Immature natural killer cell (primary cell): ENCODE results near the gene GNB1. TPM values are rescaled to one million over a fixed set of nuclear protein-coding genes. Genes with fewer than 3 reads are reported as not detected.
A peak's percentile ranks its signal among the peaks of the same experiment; 100 is the strongest.

Experiments
- DNase-seq, 3 donors: peaks; one replicate each; pipeline ENCODE4 v3.0.0; 2022; ENCODE audit warnings: mixed read lengths in 1 of 3
- H3K27ac Mint-ChIP-seq, 6 donors: one replicate each; pipeline ENCODE4 v1.8.0; 2020; ENCODE audit warnings: mixed read lengths in 6 of 6, mild to moderate bottlenecking in 5 of 6, inconsistent platforms in 4 of 6, moderate library complexity in 3 of 6
- H3K27me3 Mint-ChIP-seq, 3 donors: one replicate each; pipeline ENCODE4 v1.8.0; 2020 to 2021; ENCODE audit warnings: low read depth in 3 of 3, mild to moderate bottlenecking in 3 of 3, mixed read lengths in 3 of 3, moderate library complexity in 3 of 3, inconsistent platforms in 1 of 3
- H3K36me3 Mint-ChIP-seq, 3 donors: one replicate each; pipeline ENCODE4 v1.8.0; 2020; ENCODE audit warnings: mixed read lengths in 3 of 3, inconsistent platforms in 2 of 3, mild to moderate bottlenecking in 2 of 3
- H3K4me1 Mint-ChIP-seq, 2 donors: one replicate each; pipeline ENCODE4 v1.8.0; 2020; ENCODE audit warnings: inconsistent platforms in 2 of 2, mild to moderate bottlenecking in 2 of 2, mixed read lengths in 2 of 2, moderate library complexity in 1 of 2
- H3K4me3 Mint-ChIP-seq, 5 donors: one replicate each; pipeline ENCODE4 v1.8.0; 2020; ENCODE audit warnings: mild to moderate bottlenecking in 5 of 5, mixed read lengths in 5 of 5, inconsistent platforms in 3 of 5, moderate library complexity in 3 of 5
- H3K9me3 Mint-ChIP-seq, 6 donors: one replicate each; pipeline ENCODE4 v1.8.0; 2020; ENCODE audit warnings: mild to moderate bottlenecking in 6 of 6, mixed read lengths in 6 of 6, inconsistent platforms in 4 of 6, moderate library complexity in 3 of 6
- polyA plus RNA-seq, 3 donors: library from polyadenylated mRNA; unstranded; fragments of 300-500 nt; fragmentation: Illumina TruSeq; gene quantifications; one replicate each; pipeline ENCODE4 v1.2.3, GENCODE V29; 2021

Gene GNB1
- polyA plus RNA-seq, 3 donors from 2014 or later, result 53.4 to 111 (median 98.7) TPM

DNA sequence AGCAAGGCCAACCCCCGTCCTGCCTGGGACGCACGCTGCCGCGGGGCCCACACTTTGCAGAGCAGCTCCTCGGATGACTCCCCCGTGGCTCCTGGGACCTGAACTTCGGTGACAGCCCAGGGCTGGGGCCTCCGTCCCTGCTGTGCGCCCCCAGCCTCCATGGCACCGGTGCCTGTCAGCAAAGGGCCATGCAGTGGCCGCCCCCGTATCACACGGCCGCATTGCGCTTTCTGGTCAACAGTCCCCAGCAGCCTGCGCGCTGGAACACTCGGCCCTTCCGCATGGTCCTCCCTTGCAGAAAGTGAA, 130.6 kb downstream of the GNB1 start:
- Mint-ChIP-seq H3K27ac (no peak overlapping the region), H3K4me3 (no peak overlapping the region), H3K36me3 (peaks cover 0 to 6% (median 4%) of the 10 kb centered on the region in 3 donors), H3K27me3 (peaks cover 0 to 6% (median 3%) of the 10 kb centered on the region in 3 donors), H3K4me1 (peaks cover 20 to 30% of the 10 kb centered on the region in 2 donors), H3K9me3 (no peaks in the 10 kb centered on the region)
- DNase-seq, result no peak

- peaks cover 20 to 30% of the 10 kb centered on the region in 2 donors for H3K4me1 Mint-ChIP-seq
- H3K36me3 Mint-ChIP-seq, result peaks cover 0 to 6% (median 4%) of the 10 kb centered on the region in 3 donors
- peak overlapping the region; percentile 57 to 83 (median 75) for H3K27ac Mint-ChIP-seq
- DNase-seq, result no peak
- H3K27me3 Mint-ChIP-seq, result peaks cover 0 to 6% (median 3%) of the 10 kb centered on the region in 3 donors
- peak overlapping the region in 3 of 5 donors; percentile 21 to 65 (median 36) for H3K4me3 Mint-ChIP-seq
- H3K9me3 Mint-ChIP-seq, result no peaks in the 10 kb centered on the region
Observed at GRCh38 chr1:1759456-1760344, 131.2 kb downstream of the GNB1 start.

- H3K27ac Mint-ChIP-seq, result peak overlapping the region; percentile 69 to 83 (median 76)
- peaks cover 0 to 6% (median 3%) of the 10 kb centered on the region in 3 donors for H3K27me3 Mint-ChIP-seq
Observed at GRCh38 chr1:1758692-1759455, 132.0 kb downstream of the GNB1 start.

DNA sequence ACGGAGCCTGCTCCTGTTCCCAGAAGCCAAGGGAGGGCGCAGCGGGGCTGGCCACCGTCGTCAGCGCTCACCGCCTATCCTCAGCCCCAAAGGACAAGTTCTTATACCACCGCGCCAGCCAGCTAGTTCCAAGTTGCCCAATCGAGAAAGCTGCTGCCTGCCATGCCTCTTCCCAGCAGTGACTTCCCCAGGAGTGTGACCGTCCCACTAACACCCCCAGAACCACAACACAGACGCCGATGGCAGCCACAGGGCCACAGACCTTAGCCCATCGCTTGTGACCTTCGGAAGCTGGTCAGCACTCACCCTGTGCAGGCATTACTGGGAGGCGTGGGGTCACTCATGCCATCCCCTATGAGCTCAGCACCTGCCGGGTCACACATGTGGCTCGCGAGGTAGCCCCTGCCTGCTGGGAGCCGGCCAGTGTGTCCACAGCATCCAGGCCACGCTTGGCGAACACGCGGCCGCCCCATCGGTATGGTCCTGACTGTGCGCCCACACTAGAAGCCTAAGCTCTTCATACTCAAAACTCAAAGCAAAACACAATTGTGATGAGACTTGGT, 132.7 kb downstream of the GNB1 start:
- peak; percentile 30 to 38 (median 34) for DNase-seq
- Mint-ChIP-seq H3K27ac (peak overlapping the region; percentile 47 to 83 (median 76)), H3K9me3 (no peaks in the 10 kb centered on the region), H3K4me3 (peak overlapping the region in 3 of 5 donors; percentile 29 to 50 (median 40)), H3K27me3 (peaks cover 0 to 6% (median 3%) of the 10 kb centered on the region in 3 donors), H3K4me1 (peaks cover 20 to 27% of the 10 kb centered on the region in 2 donors), H3K36me3 (peaks cover 0 to 6% (median 4%) of the 10 kb centered on the region in 3 donors)

More at GRCh38 chr1:1758692-1759455, 132.0 kb downstream of the GNB1 start:
- H3K9me3 Mint-ChIP-seq, result no peaks in the 10 kb centered on the region
- H3K4me3 Mint-ChIP-seq, result peak overlapping the region; percentile 21 to 65 (median 48)
- peak; percentile 46 to 47 (median 47) for DNase-seq
- peaks cover 0 to 6% (median 4%) of the 10 kb centered on the region in 3 donors for H3K36me3 Mint-ChIP-seq
- H3K4me1 Mint-ChIP-seq, result peaks cover 20 to 27% of the 10 kb centered on the region in 2 donors

- peaks cover 0 to 6% (median 4%) of the 10 kb centered on the region in 3 donors for H3K36me3 Mint-ChIP-seq
- peaks cover 0 to 6% (median 3%) of the 10 kb centered on the region in 3 donors for H3K27me3 Mint-ChIP-seq
- no peak overlapping the region for H3K4me3 Mint-ChIP-seq
- no peak for DNase-seq
- H3K4me1 Mint-ChIP-seq, result peaks cover 20 to 27% of the 10 kb centered on the region in 2 donors
- H3K27ac Mint-ChIP-seq, result peak overlapping the region in 4 of 6 donors; percentile 45 to 83 (median 64)
- no peaks in the 10 kb centered on the region for H3K9me3 Mint-ChIP-seq
Observed at GRCh38 chr1:1757422-1758058, 133.3 kb downstream of the GNB1 start.

DNA sequence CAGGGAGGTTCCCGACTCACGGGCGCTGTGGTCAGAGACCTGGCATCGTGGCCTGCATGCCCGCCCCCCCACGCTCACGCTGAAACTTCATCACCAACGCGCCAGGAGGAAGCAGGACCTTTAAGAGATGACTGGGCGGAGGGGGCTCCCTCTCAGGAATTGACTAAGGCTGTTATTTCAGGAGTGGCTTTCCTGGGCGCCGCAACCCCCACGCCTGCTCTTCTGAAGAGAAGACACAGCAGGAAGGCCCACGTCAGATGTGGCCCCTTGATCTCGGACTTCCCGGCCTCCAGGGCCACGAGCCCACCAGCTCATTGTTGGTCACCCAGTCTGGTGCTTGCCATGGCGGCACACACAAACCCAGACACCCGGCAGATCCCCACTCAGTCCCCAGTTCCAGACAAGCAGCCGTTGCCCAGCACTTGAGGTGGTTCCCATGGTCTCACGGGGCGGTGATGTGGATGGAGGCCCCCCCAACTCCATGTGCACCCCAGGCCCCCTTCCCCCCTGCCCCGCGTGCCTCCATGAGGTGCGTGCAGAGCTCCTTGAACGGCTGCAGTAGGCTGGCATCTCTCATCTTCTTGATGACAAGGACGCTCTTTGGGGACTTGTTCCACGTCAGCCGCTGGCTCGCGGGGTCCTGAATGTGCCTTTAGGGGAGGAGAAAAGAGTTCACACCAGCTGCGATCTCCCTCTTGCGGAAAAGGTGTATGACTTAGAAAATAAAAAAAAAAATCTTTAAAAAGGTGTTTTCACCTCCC, 134.0 kb downstream of the GNB1 start:
- Mint-ChIP-seq H3K4me1 (peaks cover 20 to 27% of the 10 kb centered on the region in 2 donors), H3K27me3 (peaks cover 0 to 6% (median 3%) of the 10 kb centered on the region in 3 donors), H3K36me3 (peaks cover 0 to 4% (median 4%) of the 10 kb centered on the region in 3 donors), H3K4me3 (no peak overlapping the region), H3K9me3 (no peaks in the 10 kb centered on the region), H3K27ac (no peak overlapping the region)
- no peak for DNase-seq

DNA sequence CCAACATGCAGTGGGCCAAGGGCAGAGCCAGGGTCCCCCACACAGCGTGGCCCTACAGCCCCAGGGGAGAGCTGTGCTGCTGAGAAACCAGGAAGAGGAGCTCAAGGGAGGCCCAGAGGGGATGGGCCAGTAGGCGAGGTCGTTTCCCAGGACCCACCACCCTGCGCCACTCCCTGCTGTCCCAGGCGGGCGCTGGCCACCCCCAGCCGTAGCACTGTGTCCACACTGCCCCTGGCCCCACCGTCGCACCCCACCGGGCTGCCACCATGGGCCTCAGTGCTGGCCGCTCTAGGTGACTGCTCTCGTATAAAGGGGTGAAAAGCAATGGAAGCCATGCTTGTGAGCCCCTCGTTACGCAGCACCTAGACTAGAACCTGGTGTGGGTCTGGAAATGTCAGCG, 135.0 kb downstream of the GNB1 start:
- Mint-ChIP-seq H3K9me3 (no peaks in the 10 kb centered on the region), H3K4me1 (peaks cover 20 to 24% of the 10 kb centered on the region in 2 donors), H3K36me3 (no peaks in the 10 kb centered on the region), H3K27ac (no peak overlapping the region), H3K4me3 (no peak overlapping the region), H3K27me3 (peaks cover 0 to 6% (median 3%) of the 10 kb centered on the region in 3 donors)
- DNase-seq, result no peak

DNA sequence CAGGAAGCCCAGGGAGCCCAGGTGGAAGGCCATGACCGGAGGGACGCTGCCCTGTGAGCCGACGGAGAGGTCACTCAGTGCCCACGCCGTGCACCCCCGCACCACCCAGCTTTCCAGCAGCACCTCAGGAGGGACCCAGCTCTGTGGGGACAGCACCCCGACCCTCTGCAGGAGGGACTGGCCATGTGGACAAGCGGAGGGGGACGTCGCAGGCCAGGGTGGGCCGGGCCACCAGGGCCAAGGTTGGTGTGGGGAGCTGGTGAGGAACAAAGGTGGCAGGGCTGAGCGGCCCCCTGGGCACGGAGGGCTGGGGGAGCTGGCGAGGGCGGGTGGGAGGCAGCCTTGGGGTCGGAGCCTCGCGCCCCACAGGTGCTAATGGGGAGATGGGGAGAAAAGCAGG, 135.5 kb downstream of the GNB1 start:
- Mint-ChIP-seq H3K27me3 (peaks cover 0 to 6% (median 3%) of the 10 kb centered on the region in 3 donors), H3K36me3 (no peaks in the 10 kb centered on the region), H3K27ac (no peak overlapping the region), H3K9me3 (no peaks in the 10 kb centered on the region), H3K4me1 (peaks cover 20 to 24% of the 10 kb centered on the region in 2 donors), H3K4me3 (no peak overlapping the region)
- DNase-seq, result no peak

- H3K36me3 Mint-ChIP-seq, result no peaks in the 10 kb centered on the region
- DNase-seq, result no peak
- no peak overlapping the region for H3K4me3 Mint-ChIP-seq
- no peaks in the 10 kb centered on the region for H3K9me3 Mint-ChIP-seq
- H3K27me3 Mint-ChIP-seq, result peaks cover 0 to 4% (median 3%) of the 10 kb centered on the region in 3 donors
- H3K27ac Mint-ChIP-seq, result no peak overlapping the region
- peaks cover 17 to 21% of the 10 kb centered on the region in 2 donors for H3K4me1 Mint-ChIP-seq
Observed at GRCh38 chr1:1754051-1754815, 136.7 kb downstream of the GNB1 start.

- Mint-ChIP-seq H3K4me3 (no peak overlapping the region), H3K4me1 (peaks cover 10 to 14% of the 10 kb centered on the region in 2 donors), H3K27me3 (peaks cover 0 to 4% (median 3%) of the 10 kb centered on the region in 3 donors), H3K27ac (no peak overlapping the region), H3K9me3 (no peaks in the 10 kb centered on the region), H3K36me3 (no peaks in the 10 kb centered on the region)
- no peak for DNase-seq
Observed at GRCh38 chr1:1753607-1754005, 137.3 kb downstream of the GNB1 start.

- peaks cover 0 to 2% (median under 1%) of the 10 kb centered on the region in 3 donors for H3K27me3 Mint-ChIP-seq
- peaks cover 4 to 10% of the 10 kb centered on the region in 2 donors for H3K4me1 Mint-ChIP-seq
- H3K27ac Mint-ChIP-seq, result no peak overlapping the region
Observed at GRCh38 chr1:1752636-1753606, 138.0 kb downstream of the GNB1 start.

More at GRCh38 chr1:1752636-1753606, 138.0 kb downstream of the GNB1 start:
- no peak for DNase-seq
- H3K9me3 Mint-ChIP-seq, result no peaks in the 10 kb centered on the region
- H3K4me3 Mint-ChIP-seq, result no peak overlapping the region
- no peaks in the 10 kb centered on the region for H3K36me3 Mint-ChIP-seq
